ENCODE measurements around the gene FASLG.

GRCh38 chr1:172623748-172624147 lies 35.2 kb upstream of the FASLG start:
- TF ChIP-seq POLR2A (IDR thresholded peaks at IDR 0.05) (no peak), CTCF (IDR thresholded peaks at IDR 0.05) (no peak)
